K562 (cell line): ENCODE data around the gene CREB3L2. TPM values are rescaled to one million over a fixed set of nuclear protein-coding genes. Genes with fewer than 3 reads are reported as not detected.

Source experiments
- ARNT ChIP-seq, 2 experiments: fragments of 450-650 bp; IDR thresholded peaks; 2 replicates each; pipeline ENCODE4 v1.6.1; 2016; ENCODE audit warnings: mild to moderate bottlenecking in 1 of 2
- CBFA2T2 ChIP-seq: fragments of 450-650 bp; conservative IDR thresholded peaks from 2 replicates; pipeline ENCODE4 v1.6.1; 2017; ENCODE audit warnings: mild to moderate bottlenecking
- GTF2B ChIP-seq: IDR thresholded peaks from 2 replicates; pipeline ENCODE4 v1.6.1; 2011; ENCODE audit not compliant: insufficient read length; ENCODE audit errors: extremely low read depth
- HDAC8 ChIP-seq: fragments of 450-650 bp; IDR thresholded peaks from 2 replicates; pipeline ENCODE4 v1.6.1; 2016; ENCODE audit warnings: mild to moderate bottlenecking, missing genetic modification characterization, moderate library complexity, missing compliant biosample characterization
- LCOR ChIP-seq: sonication (generic); formaldehyde crosslinking; IDR thresholded peaks from 2 replicates; pipeline ENCODE4 v1.8.0; 2022; ENCODE audit warnings: mild to moderate bottlenecking, missing genetic modification reagents
- MAFK ChIP-seq: IDR thresholded peaks from 2 replicates; pipeline ENCODE4 v1.6.1; 2011; ENCODE audit warnings: low read length, improper control_type of control experiment
- NUFIP1 ChIP-seq: fragments of 450-650 bp; IDR thresholded peaks from 2 replicates; pipeline ENCODE4 v1.6.1; 2018; ENCODE audit not compliant: partially characterized antibody
- OTX1 ChIP-seq: fragments of 450-650 bp; formaldehyde crosslinking; IDR thresholded peaks from 2 replicates; pipeline ENCODE4 v1.4.0; 2022; ENCODE audit warnings: mild to moderate bottlenecking
- SMARCB1 ChIP-seq: IDR thresholded peaks from 2 replicates; pipeline ENCODE4 v1.6.1; 2011; ENCODE audit warnings: improper control_type of control experiment, low read depth; ENCODE audit not compliant: insufficient read length
- SRF ChIP-seq, 2 experiments: fragments of 250-450, 450-650 bp in 1 of 2; sonication (Bioruptor Pico) in 1 of 2; sonication (generic) in 1 of 2; formaldehyde crosslinking; IDR thresholded peaks; 2 replicates each; pipeline versions ENCODE4 v1.5.0 to v1.5.1; 2020 to 2022; ENCODE audit warnings: mild to moderate bottlenecking in 1 of 2, missing genetic modification reagents in 1 of 2
- STAT6 ChIP-seq: sonication (generic); formaldehyde crosslinking; IDR thresholded peaks from 2 replicates; pipeline ENCODE4 v1.8.1; 2023; ENCODE audit warnings: mild to moderate bottlenecking, missing genetic modification reagents
- TBL1XR1 ChIP-seq, 2 experiments: IDR thresholded peaks; 2 replicates each; pipeline ENCODE4 v1.6.1; 2012; ENCODE audit warnings: improper control_type of control experiment in 2 of 2, low read length in 2 of 2, mild to moderate bottlenecking in 1 of 2
- ZNF311 ChIP-seq: fragments of 250-450 bp; sonication (Bioruptor Pico); IDR thresholded peaks from 2 replicates; pipeline ENCODE4 v1.4.0; 2020; ENCODE audit warnings: mild to moderate bottlenecking, moderate library complexity
- ZNF354B ChIP-seq: fragments of 250-450 bp; sonication (Bioruptor Pico); IDR thresholded peaks from 2 replicates; pipeline ENCODE4 v1.4.0; 2020
- ZSCAN29 ChIP-seq: fragments of 450-650 bp; IDR thresholded peaks from 2 replicates; pipeline ENCODE4 v1.6.1; 2017
- polyA plus RNA-seq, 8 experiments: library from polyadenylated mRNA; depleted of rRNA in 4 of 8; stranded (reverse) in 5 of 8; unstranded in 3 of 8; fragments of >200 nt; fragmentation: Nextera tagmentation in 2 of 8; fragmentation: Illumina TruSeq in 1 of 8; extraction: Ambion mirVana in 2 of 8; extraction: Trizol in 1 of 8; gene quantifications; 2 replicates each; pipeline versions ENCODE4 v1.2.1 to v1.2.3, GENCODE V29; 2011 to 2014; ENCODE audit warnings: inconsistent platforms in 1 of 8, missing spikeins in 1 of 8
- total RNA-seq, 7 experiments: library from RNA; depleted of rRNA in 6 of 7; stranded (reverse); fragments of >200 nt in 6 of 7; fragmentation: Illumina TruSeq in 2 of 7; extraction: Trizol in 2 of 7; gene quantifications; 2 replicates each; pipeline versions ENCODE4 v1.2.1 to v1.2.3, GENCODE V29; 2011 to 2021; ENCODE audit warnings: low replicate concordance in 1 of 7
- TF ChIP-seq, protein P1 (sequence below): fragments of 250-450 bp; sonication (Bioruptor Pico); IDR thresholded peaks from 2 replicates; pipeline ENCODE4 v1.4.0; 2020; ENCODE audit warnings: mild to moderate bottlenecking
- TF ChIP-seq, protein P2 (sequence below): sonication (generic); formaldehyde crosslinking; IDR thresholded peaks from 2 replicates; pipeline ENCODE4 v1.9.0; 2022; ENCODE audit warnings: mild to moderate bottlenecking, missing genetic modification reagents
- TF ChIP-seq, protein P3 (sequence below): IDR thresholded peaks from 2 replicates; pipeline ENCODE4 v1.6.1; 2012; ENCODE audit warnings: low read depth, low read length, improper control_type of control experiment, borderline replicate concordance

CREB3L2 gene
- total and polyA plus RNA-seq, 9 of the 15 experiments (the other 6 are each of a cell fraction or from before 2014, with no cell fraction given): 7.1 to 45.6 (median 15.8) TPM

GRCh38 chr7:137962875-137963507, 38.9 kb downstream of the CREB3L2 start (continued):
- TF ChIP-seq STAT6 (CRISPR knock-in tag): 0 out of 2 replicates have a peak, but pooled peaks have one; percentile 35
- no peak for TF ChIP-seq ZNF354B (CRISPR knock-in tag)
- TF ChIP-seq ARNT (IDR thresholded peaks at IDR 0.05): peak; percentile 72 to 96; a peak in 3 of 4 replicates
- TF ChIP-seq ZNF311: 0 out of 2 replicates have a peak, but pooled peaks have one; percentile 26
- TF ChIP-seq NUFIP1: no peak
- peak; percentile 72; the same call in 1 of the 2 replicates for TF ChIP-seq LCOR (CRISPR knock-in tag)
- TF ChIP-seq SRF (CRISPR knock-in tag; IDR thresholded peaks at IDR 0.05): peak in 1 of 2 experiments; percentile 33; a peak in 2 of 4 replicates
- TF ChIP-seq, protein P1, sequence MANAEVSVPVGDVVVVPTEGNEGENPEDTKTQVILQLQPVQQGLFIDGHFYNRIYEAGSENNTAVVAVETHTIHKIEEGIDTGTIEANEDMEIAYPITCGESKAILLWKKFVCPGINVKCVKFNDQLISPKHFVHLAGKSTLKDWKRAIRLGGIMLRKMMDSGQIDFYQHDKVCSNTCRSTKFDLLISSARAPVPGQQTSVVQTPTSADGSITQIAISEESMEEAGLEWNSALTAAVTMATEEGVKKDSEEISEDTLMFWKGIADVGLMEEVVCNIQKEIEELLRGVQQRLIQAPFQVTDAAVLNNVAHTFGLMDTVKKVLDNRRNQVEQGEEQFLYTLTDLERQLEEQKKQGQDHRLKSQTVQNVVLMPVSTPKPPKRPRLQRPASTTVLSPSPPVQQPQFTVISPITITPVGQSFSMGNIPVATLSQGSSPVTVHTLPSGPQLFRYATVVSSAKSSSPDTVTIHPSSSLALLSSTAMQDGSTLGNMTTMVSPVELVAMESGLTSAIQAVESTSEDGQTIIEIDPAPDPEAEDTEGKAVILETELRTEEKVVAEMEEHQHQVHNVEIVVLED: no peak; the same call in none of the 2 replicates
- TF ChIP-seq SMARCB1: no peak
- peak; percentile 77 for TF ChIP-seq MAFK
- peak; percentile 51; the same call in 1 of the 2 replicates for TF ChIP-seq HDAC8 (tag)
- TF ChIP-seq, protein P2, sequence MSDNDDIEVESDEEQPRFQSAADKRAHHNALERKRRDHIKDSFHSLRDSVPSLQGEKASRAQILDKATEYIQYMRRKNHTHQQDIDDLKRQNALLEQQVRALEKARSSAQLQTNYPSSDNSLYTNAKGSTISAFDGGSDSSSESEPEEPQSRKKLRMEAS: no peak
- TF ChIP-seq GTF2B: no peak
- peak; percentile 37; the same call in 1 of the 2 replicates for TF ChIP-seq OTX1 (CRISPR knock-in tag)
- TF ChIP-seq, protein P3, sequence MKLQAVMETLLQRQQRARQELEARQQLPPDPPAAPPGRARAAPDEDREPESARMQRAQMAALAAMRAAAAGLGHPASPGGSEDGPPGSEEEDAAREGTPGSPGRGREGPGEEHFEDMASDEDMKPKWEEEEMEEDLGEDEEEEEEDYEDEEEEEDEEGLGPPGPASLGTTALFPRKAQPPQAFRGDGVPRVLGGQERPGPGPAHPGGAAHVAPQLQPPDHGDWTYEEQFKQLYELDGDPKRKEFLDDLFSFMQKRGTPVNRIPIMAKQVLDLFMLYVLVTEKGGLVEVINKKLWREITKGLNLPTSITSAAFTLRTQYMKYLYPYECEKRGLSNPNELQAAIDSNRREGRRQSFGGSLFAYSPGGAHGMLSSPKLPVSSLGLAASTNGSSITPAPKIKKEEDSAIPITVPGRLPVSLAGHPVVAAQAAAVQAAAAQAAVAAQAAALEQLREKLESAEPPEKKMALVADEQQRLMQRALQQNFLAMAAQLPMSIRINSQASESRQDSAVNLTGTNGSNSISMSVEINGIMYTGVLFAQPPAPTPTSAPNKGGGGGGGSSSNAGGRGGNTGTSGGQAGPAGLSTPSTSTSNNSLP: peak; percentile 95
- TF ChIP-seq TBL1XR1 (IDR thresholded peaks at IDR 0.05; ENCODE audit: low read length in 2 of 2): peak; percentile 68 to 95; a peak in 3 of 4 replicates
- TF ChIP-seq ZSCAN29: no peak
- peak; percentile 98 for TF ChIP-seq CBFA2T2
